BLaER1 (cell line): ENCODE measurements around the gene MTMR3.

Source experiments
- H3K27ac ChIP-seq: shearing (Covaris generic); formaldehyde crosslinking; 2 replicates; pipeline ENCODE4 v1.8.1; 2022
- H3K27me3 ChIP-seq: shearing (Covaris generic); formaldehyde crosslinking; 2 replicates; pipeline ENCODE4 v1.8.1; 2022
- H3K36me3 ChIP-seq: shearing (Covaris generic); formaldehyde crosslinking; 2 replicates; pipeline ENCODE4 v1.8.1; 2022
- H3K4me1 ChIP-seq: shearing (Covaris generic); formaldehyde crosslinking; 2 replicates; pipeline ENCODE4 v1.8.1; 2022
- H3K4me2 ChIP-seq: shearing (Covaris generic); formaldehyde crosslinking; 2 replicates; pipeline ENCODE4 v1.8.1; 2022
- H3K4me3 ChIP-seq: shearing (Covaris generic); formaldehyde crosslinking; 2 replicates; pipeline ENCODE4 v1.8.1; 2022
- H3K9ac ChIP-seq: shearing (Covaris generic); formaldehyde crosslinking; 2 replicates; pipeline ENCODE4 v1.8.1; 2022
- H3K9me3 ChIP-seq: shearing (Covaris generic); formaldehyde crosslinking; 2 replicates; pipeline ENCODE4 v1.8.1; 2022
- H4K20me1 ChIP-seq: shearing (Covaris generic); formaldehyde crosslinking; 2 replicates; pipeline ENCODE4 v1.8.1; 2022
- Cebpa-rat ChIP-seq: shearing (Covaris generic); IDR thresholded peaks from 2 replicates; pipeline ENCODE4 v1.8.1; 2022

Gene MTMR3

GRCh38 chr22:29975494-29975893 lies 92.5 kb downstream of the MTMR3 start:
- Histone ChIP-seq H3K4me3 (no peak overlapping the region), H3K9me3 (no peaks in the 10 kb centered on the region), H3K36me3 (peaks cover 36% of the 10 kb centered on the region), H3K27me3 (no peaks in the 10 kb centered on the region), H3K4me2 (no peak overlapping the region), H3K4me1 (no peaks in the 10 kb centered on the region), H4K20me1 (0 out of 2 replicates have a peak, but pooled peaks cover 6% of the 10 kb centered on the region), H3K27ac (no peak overlapping the region), H3K9ac (no peak overlapping the region)
- no peak for TF ChIP-seq Cebpa-rat

- H3K9ac ChIP-seq = no peak overlapping the region
- peaks cover 44% of the 10 kb centered on the region for H3K36me3 ChIP-seq
- no peak for TF ChIP-seq Cebpa-rat
Measured at GRCh38 chr22:29977107-29977506, 94.1 kb downstream of the MTMR3 start.

GRCh38 chr22:29979777-29980321 lies 96.9 kb downstream of the MTMR3 start:
- Histone ChIP-seq H3K4me3 (no peak overlapping the region), H3K9me3 (no peaks in the 10 kb centered on the region), H3K4me2 (no peak overlapping the region), H4K20me1 (no peaks in the 10 kb centered on the region), H3K9ac (no peak overlapping the region), H3K27ac (no peak overlapping the region), H3K27me3 (no peaks in the 10 kb centered on the region), H3K36me3 (peaks cover 45% of the 10 kb centered on the region), H3K4me1 (no peaks in the 10 kb centered on the region)
- no peak for TF ChIP-seq Cebpa-rat

More at GRCh38 chr22:29977107-29977506, 94.1 kb downstream of the MTMR3 start:
- no peaks in the 10 kb centered on the region for H4K20me1 ChIP-seq
- H3K27ac ChIP-seq = no peak overlapping the region
- H3K4me3 ChIP-seq = no peak overlapping the region
- no peaks in the 10 kb centered on the region for H3K4me1 ChIP-seq
- H3K4me2 ChIP-seq = no peak overlapping the region
- H3K9me3 ChIP-seq = no peaks in the 10 kb centered on the region
- no peaks in the 10 kb centered on the region for H3K27me3 ChIP-seq

- H3K9ac ChIP-seq = no peak overlapping the region
- peaks cover 59% of the 10 kb centered on the region for H3K36me3 ChIP-seq
- no peaks in the 10 kb centered on the region for H3K9me3 ChIP-seq
- no peaks in the 10 kb centered on the region for H3K4me1 ChIP-seq
- H3K27me3 ChIP-seq = no peaks in the 10 kb centered on the region
- no peaks in the 10 kb centered on the region; the same call in 1 of the 2 replicates for H4K20me1 ChIP-seq
- no peak overlapping the region for H3K27ac ChIP-seq
- H3K4me3 ChIP-seq = no peak overlapping the region
- H3K4me2 ChIP-seq = no peak overlapping the region
- TF ChIP-seq Cebpa-rat = no peak
Measured at GRCh38 chr22:29983296-29983917, 100.4 kb downstream of the MTMR3 start.

- Histone ChIP-seq H3K9me3 (no peaks in the 10 kb centered on the region), H4K20me1 (no peaks in the 10 kb centered on the region; the same call in 1 of the 2 replicates), H3K9ac (no peak overlapping the region), H3K27ac (no peak overlapping the region), H3K4me1 (no peaks in the 10 kb centered on the region), H3K4me2 (no peak overlapping the region), H3K27me3 (no peaks in the 10 kb centered on the region), H3K4me3 (no peak overlapping the region), H3K36me3 (peaks cover 61% of the 10 kb centered on the region)
- TF ChIP-seq Cebpa-rat = no peak
Measured at GRCh38 chr22:29985912-29986311, 102.9 kb downstream of the MTMR3 start.

- TF ChIP-seq Cebpa-rat = no peak
- Histone ChIP-seq H3K4me1 (no peaks in the 10 kb centered on the region), H3K9me3 (no peaks in the 10 kb centered on the region), H3K4me2 (no peak overlapping the region), H3K36me3 (peaks cover 64% of the 10 kb centered on the region), H3K4me3 (no peak overlapping the region), H4K20me1 (no peaks in the 10 kb centered on the region; the same call in 1 of the 2 replicates), H3K9ac (no peak overlapping the region), H3K27ac (no peak overlapping the region), H3K27me3 (no peaks in the 10 kb centered on the region)
Measured at GRCh38 chr22:29987137-29987536, 104.2 kb downstream of the MTMR3 start.

- no peak overlapping the region for H3K4me2 ChIP-seq
- H3K9me3 ChIP-seq = no peaks in the 10 kb centered on the region
- H4K20me1 ChIP-seq = no peaks in the 10 kb centered on the region; the same call in 1 of the 2 replicates
- H3K9ac ChIP-seq = no peak overlapping the region
- no peak for TF ChIP-seq Cebpa-rat
- H3K27ac ChIP-seq = no peak overlapping the region
- H3K4me3 ChIP-seq = no peak overlapping the region
- H3K4me1 ChIP-seq = no peaks in the 10 kb centered on the region
- no peaks in the 10 kb centered on the region for H3K27me3 ChIP-seq
- peaks cover 65% of the 10 kb centered on the region for H3K36me3 ChIP-seq
Measured at GRCh38 chr22:29988719-29989118, 105.7 kb downstream of the MTMR3 start.

GRCh38 chr22:29989446-29989845 lies 106.5 kb downstream of the MTMR3 start:
- Histone ChIP-seq H3K27ac (no peak overlapping the region), H4K20me1 (no peaks in the 10 kb centered on the region; the same call in 1 of the 2 replicates), H3K9me3 (no peaks in the 10 kb centered on the region), H3K4me2 (no peak overlapping the region), H3K36me3 (peaks cover 65% of the 10 kb centered on the region), H3K4me1 (no peaks in the 10 kb centered on the region), H3K27me3 (no peaks in the 10 kb centered on the region), H3K9ac (no peak overlapping the region), H3K4me3 (no peak overlapping the region)
- TF ChIP-seq Cebpa-rat = no peak

GRCh38 chr22:29992341-29993275 lies 109.6 kb downstream of the MTMR3 start:
- Histone ChIP-seq H3K27ac (no peak overlapping the region), H3K4me2 (no peak overlapping the region), H3K27me3 (no peaks in the 10 kb centered on the region)

More at GRCh38 chr22:29992341-29993275, 109.6 kb downstream of the MTMR3 start:
- peaks cover 12% of the 10 kb centered on the region for H3K4me1 ChIP-seq
- no peak overlapping the region for H3K9ac ChIP-seq
- H4K20me1 ChIP-seq = peaks cover 10% of the 10 kb centered on the region; the same call in 1 of the 2 replicates
- peaks cover 56% of the 10 kb centered on the region for H3K36me3 ChIP-seq
- no peaks in the 10 kb centered on the region for H3K9me3 ChIP-seq
- TF ChIP-seq Cebpa-rat = no peak
- no peak overlapping the region for H3K4me3 ChIP-seq
